ENCODE data around the gene YWHAG. TPM values are rescaled to one million over a fixed set of nuclear protein-coding genes. Genes with fewer than 3 reads are reported as not detected.

Gene YWHAG
- total and polyA plus RNA-seq, 2 of the 13 experiments (the other 11 are each of a cell fraction or from before 2014, with no cell fraction given): 36.9 to 67.5 TPM

Other genes starting within 250 kb of the YWHAG start
- gene SRRM3, start 157.1 kb downstream of the YWHAG start, total RNA-seq (2016; rRNA removed; fragmentation: Illumina TruSeq; extraction: Trizol): 0.11 and 0.13 TPM in 2 replicates
- gene SRRM3, start 157.1 kb downstream of the YWHAG start, polyA plus RNA-seq (2011; rRNA removed): 0.54 and 0.59 TPM in 2 replicates
- 21.0 and 22.7 TPM in 2 replicates for gene HSPB1, start 56.3 kb downstream of the YWHAG start, total RNA-seq (2016; rRNA removed; fragmentation: Illumina TruSeq; extraction: Trizol)
- 38.6 and 58.7 TPM in 2 replicates for gene HSPB1, start 56.3 kb downstream of the YWHAG start, polyA plus RNA-seq (2011; rRNA removed)
- gene SSC4D, start 50.7 kb upstream of the YWHAG start, total RNA-seq (2016; rRNA removed; fragmentation: Illumina TruSeq; extraction: Trizol): 32.3 and 63.8 TPM in 2 replicates
- gene SSC4D, start 50.7 kb upstream of the YWHAG start, polyA plus RNA-seq (2011; rRNA removed): 33.3 and 48.2 TPM in 2 replicates
- gene ZP3, start 66.0 kb upstream of the YWHAG start, total RNA-seq (2016; rRNA removed; fragmentation: Illumina TruSeq; extraction: Trizol): not detected in 2 replicates
- not detected in 2 replicates for gene ZP3, start 66.0 kb upstream of the YWHAG start, polyA plus RNA-seq (2011; rRNA removed)
- gene DTX2, start 102.7 kb upstream of the YWHAG start, total RNA-seq (2016; rRNA removed; fragmentation: Illumina TruSeq; extraction: Trizol): 5.2 and 5.5 TPM in 2 replicates
- gene DTX2, start 102.7 kb upstream of the YWHAG start, polyA plus RNA-seq (2011; rRNA removed): 6.2 and 7.0 TPM in 2 replicates
- not detected in 2 replicates for gene UPK3B, start 151.6 kb upstream of the YWHAG start, total RNA-seq (2016; rRNA removed; fragmentation: Illumina TruSeq; extraction: Trizol)
- gene UPK3B, start 151.6 kb upstream of the YWHAG start, polyA plus RNA-seq (2011; rRNA removed): not detected in 2 replicates
- gene SPDYE16, start 184.3 kb upstream of the YWHAG start, total RNA-seq (2016; rRNA removed; fragmentation: Illumina TruSeq; extraction: Trizol): 0.08 and 0.11 TPM in 2 replicates
- gene SPDYE16, start 184.3 kb upstream of the YWHAG start, polyA plus RNA-seq (2011; rRNA removed): 0.13 TPM in 1 of 2 replicates, not detected in the other